GM12891 (cell line): ENCODE data around the gene BTBD3.

Experiments
- POLR2A ChIP-seq: IDR thresholded peaks from 2 replicates; pipeline ENCODE4 v1.6.1; 2011; ENCODE audit warnings: low read depth, low read length, control low read depth
- POLR2AphosphoS5 ChIP-seq: IDR thresholded peaks from 2 replicates; pipeline ENCODE4 v1.6.1; 2011; ENCODE audit warnings: low read depth, low read length, control low read depth
- TAF1 ChIP-seq: IDR thresholded peaks from 2 replicates; pipeline ENCODE4 v1.6.1; 2011; ENCODE audit warnings: low read depth, low read length, control low read depth

DNA sequence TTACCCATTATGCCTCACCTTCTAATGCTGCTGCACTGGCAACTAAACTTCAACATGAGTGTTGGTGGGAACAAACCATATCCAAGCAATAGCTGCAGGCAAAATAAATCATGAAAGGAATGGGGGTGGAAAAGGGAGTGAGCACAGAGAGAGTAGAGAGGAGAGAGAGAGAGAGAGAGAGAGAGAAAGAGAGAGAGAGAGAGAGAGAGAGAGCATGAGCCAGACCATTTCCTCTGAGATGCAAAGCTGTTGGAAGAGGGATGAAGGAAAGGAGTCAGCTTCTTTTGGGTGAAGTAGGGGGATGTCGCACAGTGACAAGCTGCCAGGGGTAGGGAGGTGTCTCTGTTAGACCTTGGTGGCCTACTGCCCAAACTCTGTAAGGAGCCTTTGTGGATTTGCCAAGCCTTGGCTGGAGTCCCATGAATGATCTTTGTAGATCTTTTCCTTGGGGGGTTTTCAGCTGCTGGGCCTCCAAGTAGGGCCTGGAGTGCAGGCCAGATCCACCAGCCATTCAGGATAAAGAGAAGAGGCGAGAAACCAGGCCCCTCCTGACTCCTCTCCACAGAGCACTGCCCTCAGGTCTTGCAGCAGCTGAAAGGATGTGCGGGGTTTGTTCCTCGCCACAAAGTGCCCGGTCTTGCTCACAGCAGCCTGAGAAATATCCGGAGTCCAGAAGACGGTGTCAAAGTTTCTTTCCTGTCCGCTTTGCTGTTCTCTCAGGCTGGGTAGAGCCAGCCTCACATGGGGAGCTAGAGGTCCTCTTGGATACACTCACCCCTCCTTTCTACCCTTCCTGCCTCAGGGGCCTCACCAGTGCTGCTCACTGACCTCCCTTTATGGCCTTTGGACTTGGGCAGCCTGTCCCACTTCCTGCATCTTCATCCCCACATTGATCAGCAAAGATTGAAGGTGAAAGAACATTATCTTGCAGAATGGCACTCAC is 17.8 kb downstream of the BTBD3 start:
- no peak for TF ChIP-seq POLR2AphosphoS5
- no peak for TF ChIP-seq TAF1
- no peak for TF ChIP-seq POLR2A
